HepG2 (cell line): ENCODE data around the gene MCM3AP. TPM values are rescaled to one million over a fixed set of nuclear protein-coding genes. Genes with fewer than 3 reads are reported as not detected.

Experiments used
- ZFP36 ChIP-seq: fragments of 150-350 bp; IDR thresholded peaks from 2 replicates; pipeline ENCODE4 v1.6.1; 2018; ENCODE audit warnings: borderline replicate concordance, low read length, low read depth; ENCODE audit not compliant: partially characterized antibody
- ZNF646 ChIP-seq: sonication (generic); formaldehyde crosslinking; IDR thresholded peaks from 2 replicates; pipeline ENCODE4 v1.9.0; 2021; ENCODE audit warnings: mild to moderate bottlenecking, missing genetic modification reagents
- polyA plus RNA-seq, 8 experiments: library from polyadenylated mRNA; depleted of rRNA in 3 of 8; stranded (reverse) in 7 of 8; unstranded in 1 of 8; fragments of >200 nt; fragmentation: Illumina TruSeq in 4 of 8; extraction: Trizol in 4 of 8; gene quantifications; 2 replicates each; pipeline versions ENCODE4 v1.2.1 to v1.2.3, GENCODE V29; 2011 to 2016; ENCODE audit warnings: low read depth in 4 of 8, missing spikeins in 1 of 8, mixed read lengths in 1 of 8; ENCODE audit not compliant: insufficient read depth in 1 of 8
- total RNA-seq, 5 experiments: library from RNA; depleted of rRNA; stranded (reverse); fragments of >200 nt; fragmentation: Illumina TruSeq; extraction: Trizol; gene quantifications; 2 replicates each; pipeline ENCODE4 v1.2.3, GENCODE V29; 2016; ENCODE audit warnings: low read depth in 1 of 5

The MCM3AP gene
- total and polyA plus RNA-seq, 2 of the 13 experiments (the other 11 are each of a cell fraction or from before 2014, with no cell fraction given), result 27.0 to 54.7 TPM

DNA sequence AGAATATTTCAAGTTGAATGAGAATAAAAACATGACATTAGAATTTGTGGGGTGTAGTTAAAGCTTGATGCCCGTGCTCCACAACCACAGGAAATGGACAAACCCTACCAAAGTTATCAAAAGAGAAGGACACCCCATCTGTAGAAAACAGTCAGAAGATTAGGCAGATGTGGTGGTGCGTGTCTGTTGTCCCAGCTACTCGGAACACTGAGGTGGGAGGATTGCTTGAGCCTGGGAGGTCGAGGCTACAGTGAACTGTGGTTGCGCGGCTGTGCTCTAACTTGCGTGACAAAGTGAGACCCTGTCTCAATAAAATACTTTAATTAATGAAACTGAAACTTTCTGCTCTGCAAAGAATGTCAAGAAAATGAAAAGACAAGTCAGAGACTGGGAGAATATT is 99.7 kb downstream of the MCM3AP start (continued):
- TF ChIP-seq ZNF646 (no peak), ZFP36 (no peak)

Other genes with a start within 250 kb of the MCM3AP start
- 0.07 and 0.14 TPM in 2 replicates for gene COL6A2, start 187.5 kb downstream of the MCM3AP start, total RNA-seq (2016; rRNA removed; fragmentation: Illumina TruSeq; extraction: Trizol)
- gene COL6A2, start 187.5 kb downstream of the MCM3AP start, polyA plus RNA-seq (2011; rRNA removed), result 0.41 and 1.6 TPM in 2 replicates
- gene FTCD, start 130.0 kb downstream of the MCM3AP start, total RNA-seq (2016; rRNA removed; fragmentation: Illumina TruSeq; extraction: Trizol), result 78.5 and 105 TPM in 2 replicates
- gene FTCD, start 130.0 kb downstream of the MCM3AP start, polyA plus RNA-seq (2011; rRNA removed), result 75.7 and 112 TPM in 2 replicates
- gene SPATC1L, start 101.2 kb downstream of the MCM3AP start, total RNA-seq (2016; rRNA removed; fragmentation: Illumina TruSeq; extraction: Trizol), result 2.8 and 3.3 TPM in 2 replicates
- gene SPATC1L, start 101.2 kb downstream of the MCM3AP start, polyA plus RNA-seq (2011; rRNA removed), result 1.4 and 2.6 TPM in 2 replicates
- 73.5 and 113 TPM in 2 replicates for gene LSS, start 56.8 kb downstream of the MCM3AP start, total RNA-seq (2016; rRNA removed; fragmentation: Illumina TruSeq; extraction: Trizol)
- 72.6 and 182 TPM in 2 replicates for gene LSS, start 56.8 kb downstream of the MCM3AP start, polyA plus RNA-seq (2011; rRNA removed)
- gene YBEY, start 731 bp upstream of the MCM3AP start, total RNA-seq (2016; rRNA removed; fragmentation: Illumina TruSeq; extraction: Trizol), result 6.5 and 8.9 TPM in 2 replicates
- 8.3 and 8.9 TPM in 2 replicates for gene YBEY, start 731 bp upstream of the MCM3AP start, polyA plus RNA-seq (2011; rRNA removed)
- gene C21orf58, start 38.3 kb upstream of the MCM3AP start, total RNA-seq (2016; rRNA removed; fragmentation: Illumina TruSeq; extraction: Trizol), result 3.3 and 6.8 TPM in 2 replicates
- 3.2 and 3.5 TPM in 2 replicates for gene C21orf58, start 38.3 kb upstream of the MCM3AP start, polyA plus RNA-seq (2011; rRNA removed)
- gene PCNT, start 38.5 kb upstream of the MCM3AP start, total RNA-seq (2016; rRNA removed; fragmentation: Illumina TruSeq; extraction: Trizol), result 12.2 and 12.4 TPM in 2 replicates
- gene PCNT, start 38.5 kb upstream of the MCM3AP start, polyA plus RNA-seq (2011; rRNA removed), result 5.6 and 7.4 TPM in 2 replicates
- 14.3 and 18.5 TPM in 2 replicates for gene DIP2A, start 173.3 kb upstream of the MCM3AP start, total RNA-seq (2016; rRNA removed; fragmentation: Illumina TruSeq; extraction: Trizol)
- 37.6 and 39.6 TPM in 2 replicates for gene DIP2A, start 173.3 kb upstream of the MCM3AP start, polyA plus RNA-seq (2011; rRNA removed)